SU-DHL-6 (cell line): ENCODE data around the gene PHF20.

ENCODE experiments used
- EZH2phosphoT487 ChIP-seq: fragments of 200-600 bp; sonication (generic), shearing (Covaris generic); conservative IDR thresholded peaks from 2 replicates; pipeline ENCODE4 v1.6.1; 2018; ENCODE audit warnings: mild to moderate bottlenecking, antibody characterized with exemption, low read length, moderate library complexity, mixed read lengths
- TF ChIP-seq, protein P1 (sequence below): fragments of 200-600 bp; sonication (generic); IDR thresholded peaks from one replicate; pipeline ENCODE4 v1.5.1; 2017; ENCODE audit warnings: antibody characterized with exemption, mild to moderate bottlenecking, low read length, moderate library complexity; ENCODE audit not compliant: insufficient read depth, poor library complexity, severe bottlenecking

GRCh38 chr20:35774391-35774790 is 2.6 kb downstream of the PHF20 start:
- TF ChIP-seq, protein P1, sequence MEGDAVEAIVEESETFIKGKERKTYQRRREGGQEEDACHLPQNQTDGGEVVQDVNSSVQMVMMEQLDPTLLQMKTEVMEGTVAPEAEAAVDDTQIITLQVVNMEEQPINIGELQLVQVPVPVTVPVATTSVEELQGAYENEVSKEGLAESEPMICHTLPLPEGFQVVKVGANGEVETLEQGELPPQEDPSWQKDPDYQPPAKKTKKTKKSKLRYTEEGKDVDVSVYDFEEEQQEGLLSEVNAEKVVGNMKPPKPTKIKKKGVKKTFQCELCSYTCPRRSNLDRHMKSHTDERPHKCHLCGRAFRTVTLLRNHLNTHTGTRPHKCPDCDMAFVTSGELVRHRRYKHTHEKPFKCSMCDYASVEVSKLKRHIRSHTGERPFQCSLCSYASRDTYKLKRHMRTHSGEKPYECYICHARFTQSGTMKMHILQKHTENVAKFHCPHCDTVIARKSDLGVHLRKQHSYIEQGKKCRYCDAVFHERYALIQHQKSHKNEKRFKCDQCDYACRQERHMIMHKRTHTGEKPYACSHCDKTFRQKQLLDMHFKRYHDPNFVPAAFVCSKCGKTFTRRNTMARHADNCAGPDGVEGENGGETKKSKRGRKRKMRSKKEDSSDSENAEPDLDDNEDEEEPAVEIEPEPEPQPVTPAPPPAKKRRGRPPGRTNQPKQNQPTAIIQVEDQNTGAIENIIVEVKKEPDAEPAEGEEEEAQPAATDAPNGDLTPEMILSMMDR = no peak
- no peak for TF ChIP-seq EZH2phosphoT487
